HG03460 (cell line): ENCODE data around the gene B4GALT3.

Experiments
- ATAC-seq: cut with Tn5 transposase; IDR thresholded peaks from one replicate; pipeline ENCODE4 v1.9.1; 2021; ENCODE audit not compliant: unreplicated experiment

The B4GALT3 gene

GRCh38 chr1:161188381-161188780, 11.1 kb upstream of the B4GALT3 start:
- no peak for ATAC-seq

- no peak for ATAC-seq
These were observed 10.0 kb upstream of the B4GALT3 start for GRCh38 chr1:161187311-161187710.

- ATAC-seq, result no peak
These were observed 8.5 kb upstream of the B4GALT3 start for GRCh38 chr1:161185732-161186311.

DNA sequence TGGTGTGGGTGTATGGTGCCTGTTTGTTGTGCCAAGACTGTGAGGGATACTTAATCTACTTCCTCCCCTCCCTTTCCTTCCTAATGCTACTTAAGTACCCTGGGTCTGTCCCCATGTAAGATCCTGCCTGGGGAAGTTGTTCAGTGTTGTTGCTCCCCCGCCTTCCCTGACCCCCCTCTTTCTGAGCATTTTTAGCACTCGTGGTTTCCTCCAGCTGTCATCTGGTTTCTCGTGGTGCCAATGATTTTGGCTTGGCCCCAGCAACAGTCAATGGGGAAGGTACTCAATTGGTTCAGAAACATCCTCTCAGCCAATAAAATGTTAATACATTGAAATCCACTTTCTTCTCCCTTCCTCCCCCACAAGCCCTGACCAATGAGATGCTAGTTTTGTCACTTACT, 8.0 kb upstream of the B4GALT3 start:
- peak; percentile 69 for ATAC-seq

- ATAC-seq, result peak; percentile 54
These were observed 4.9 kb upstream of the B4GALT3 start for GRCh38 chr1:161182214-161182613.

GRCh38 chr1:161180639-161181038, 3.3 kb upstream of the B4GALT3 start:
- no peak for ATAC-seq

DNA sequence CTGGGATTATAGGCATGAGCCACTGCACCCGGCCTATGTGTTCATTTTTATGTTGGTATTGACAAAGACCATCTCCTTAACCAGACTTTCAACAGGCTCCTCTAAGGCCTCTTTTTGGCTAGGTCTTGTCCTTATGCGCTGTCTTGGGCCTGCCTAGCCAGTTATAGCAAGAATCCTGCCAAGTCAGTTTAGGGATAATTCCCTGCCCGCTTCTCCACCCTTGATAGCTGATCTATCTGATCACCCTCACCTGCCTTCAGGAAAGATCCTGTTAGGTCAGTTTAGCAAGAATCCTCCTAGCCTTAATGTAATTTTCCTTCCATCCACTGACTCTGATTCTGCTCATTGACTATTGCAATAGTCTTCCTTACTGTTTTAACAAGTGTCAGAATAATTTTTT, 2.4 kb upstream of the B4GALT3 start:
- ATAC-seq, result no peak

DNA sequence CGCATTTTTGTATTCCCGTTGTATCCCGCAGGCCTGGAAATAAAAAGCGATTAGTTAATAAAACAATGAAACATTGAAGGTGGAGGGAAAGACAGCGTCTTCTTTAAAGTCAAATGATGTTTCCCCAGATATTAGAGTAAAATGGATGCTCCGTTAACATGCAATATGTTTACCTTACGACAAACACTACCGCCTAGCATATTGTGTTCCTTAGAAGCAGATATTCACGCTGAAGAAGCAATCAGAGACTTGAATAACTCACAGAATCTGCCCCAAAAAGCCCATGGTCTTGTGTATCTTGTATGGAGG, 583 bp upstream of the B4GALT3 start:
- no peak for ATAC-seq

GRCh38 chr1:161176468-161177111, 717 bp downstream of the B4GALT3 start:
- peak; percentile 4 for ATAC-seq

- no peak for ATAC-seq
These were observed 1.4 kb downstream of the B4GALT3 start for GRCh38 chr1:161175771-161176453.

- ATAC-seq, result no peak
These were observed 2.4 kb downstream of the B4GALT3 start for GRCh38 chr1:161174911-161175310.

GRCh38 chr1:161173711-161174110, 3.6 kb downstream of the B4GALT3 start:
- ATAC-seq, result no peak

GRCh38 chr1:161172776-161173376, 4.4 kb downstream of the B4GALT3 start:
- no peak for ATAC-seq

DNA sequence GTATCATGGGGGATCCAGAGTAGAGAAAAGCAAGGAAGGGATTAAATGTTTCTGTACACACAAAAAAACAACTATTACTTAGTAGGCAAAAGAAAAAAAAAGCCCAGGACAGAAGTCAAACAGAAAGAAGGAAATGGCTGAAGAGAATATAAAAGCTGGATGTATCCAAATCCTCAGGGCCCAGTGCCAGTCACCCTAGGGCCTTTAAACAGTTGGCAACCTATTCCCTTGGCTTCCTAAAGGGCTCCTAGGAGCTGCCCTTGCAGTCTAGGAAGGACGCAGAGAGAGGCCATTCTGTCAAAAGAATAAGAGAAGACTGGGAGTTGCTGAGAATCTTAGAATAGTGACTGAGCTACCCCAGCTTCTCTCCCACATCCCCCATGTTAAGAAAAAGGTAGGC, 5.0 kb downstream of the B4GALT3 start:
- no peak for ATAC-seq

DNA sequence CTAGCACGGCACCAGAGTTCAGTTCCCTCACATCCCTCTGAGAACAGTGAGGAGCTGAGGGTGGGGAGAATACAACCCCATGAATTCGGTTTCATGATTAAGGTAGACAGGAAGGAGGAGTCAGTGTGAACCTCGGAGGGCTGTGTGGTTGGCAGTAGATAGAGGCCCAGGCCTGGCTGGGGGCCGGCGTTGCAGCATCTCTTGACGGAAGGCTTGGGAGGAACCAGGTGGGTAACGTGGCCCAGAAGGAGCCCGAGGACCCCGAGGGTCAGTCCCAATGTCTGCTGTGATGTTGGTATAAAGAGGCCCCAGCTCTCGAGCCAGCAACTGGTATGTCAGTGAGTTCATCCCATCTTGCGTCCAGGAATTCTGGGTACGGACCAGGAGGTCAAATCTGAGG, 5.6 kb downstream of the B4GALT3 start:
- no peak for ATAC-seq

DNA sequence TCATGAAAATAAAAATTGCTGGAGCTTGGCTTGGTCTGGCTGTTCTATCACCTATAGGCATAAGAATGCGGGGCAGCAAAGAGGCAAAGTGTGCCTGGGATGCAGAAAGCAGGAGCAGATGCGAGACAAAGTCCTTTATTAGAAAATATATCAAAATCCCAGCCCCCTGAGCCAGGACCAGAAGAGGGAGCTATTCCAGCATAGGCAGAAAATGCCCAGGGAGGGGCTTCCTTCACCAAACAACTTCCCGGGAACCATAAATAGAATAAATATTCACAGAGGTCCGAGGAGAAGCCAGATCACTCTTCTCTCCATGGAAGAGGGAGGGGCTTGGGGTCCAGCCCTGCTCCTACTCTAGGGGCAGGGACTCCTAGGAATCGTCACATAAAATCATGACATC, 6.1 kb downstream of the B4GALT3 start:
- no peak for ATAC-seq

DNA sequence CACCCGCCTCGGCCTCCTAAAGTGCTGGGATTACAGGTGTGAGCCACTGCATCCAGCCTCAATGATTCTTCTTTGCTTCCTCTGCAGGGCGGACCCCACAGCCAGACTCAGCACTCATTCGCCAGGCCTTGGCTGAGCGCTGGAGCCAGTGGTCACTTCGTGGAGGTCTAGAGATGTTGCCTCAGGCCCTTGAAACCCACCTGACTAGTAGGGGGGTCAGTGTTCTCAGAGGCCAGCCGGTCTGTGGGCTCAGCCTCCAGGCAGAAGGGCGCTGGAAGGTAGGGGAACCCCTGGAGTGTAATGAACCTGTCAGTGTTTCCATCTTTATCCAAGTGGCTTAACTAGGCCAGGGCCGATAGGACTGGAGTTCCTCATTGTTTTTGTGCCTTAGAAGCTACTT, 8.4 kb downstream of the B4GALT3 start:
- ATAC-seq, result no peak

GRCh38 chr1:161166669-161167548, 10.4 kb downstream of the B4GALT3 start:
- no peak for ATAC-seq

DNA sequence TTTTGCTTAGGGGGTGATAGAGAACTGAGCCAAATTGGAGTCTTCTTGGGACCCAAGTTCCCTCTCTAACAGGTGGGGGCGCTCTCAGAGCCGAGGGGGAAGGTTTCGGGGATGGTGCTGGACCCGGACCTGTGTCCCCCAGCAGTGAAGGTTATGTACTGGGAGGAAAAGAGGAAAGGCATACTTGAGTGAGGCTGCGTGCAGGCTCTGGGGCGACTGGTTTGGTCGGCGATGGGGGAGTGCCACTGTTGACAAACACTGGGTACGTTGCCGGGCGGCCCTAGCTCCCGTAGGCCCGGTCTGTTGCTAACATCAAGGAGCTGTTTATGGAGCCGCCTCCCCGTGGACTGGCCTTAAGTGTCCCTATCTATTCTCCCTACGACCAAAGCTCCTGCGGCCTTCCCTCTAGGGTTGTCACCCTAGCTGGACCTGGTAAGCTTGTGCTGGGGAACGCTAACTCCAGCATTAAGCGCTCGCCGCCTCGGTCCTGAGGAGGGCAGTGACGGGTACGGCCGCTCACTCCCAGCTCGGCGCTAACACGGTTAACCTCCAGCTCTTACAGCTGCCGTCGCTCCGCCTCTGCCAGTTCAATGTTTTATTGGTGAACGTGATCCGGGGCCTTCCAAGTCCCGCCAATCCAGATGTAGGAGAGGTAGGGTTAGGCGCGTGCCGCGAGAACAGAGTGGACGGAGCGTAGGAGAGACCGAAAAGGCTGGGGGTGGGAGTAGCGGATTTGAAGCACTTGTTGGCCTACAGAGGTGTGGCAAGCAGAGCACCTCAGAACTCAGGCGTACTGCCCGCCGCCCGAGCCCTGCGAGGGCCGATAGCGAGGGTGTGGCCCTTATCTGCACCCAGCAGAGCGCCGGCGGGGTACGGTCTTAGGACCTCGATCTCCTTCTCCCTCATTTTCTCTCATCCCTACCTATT, 11.3 kb downstream of the B4GALT3 start, which contains the start of gene PPOX:
Gene PPOX, plus strand, starts transcription at position 685 of the 927 bp plus-strand sequence. CDS start 422 bp downstream, outside the sequence.
- peak; percentile 92 for ATAC-seq
